Left lobe of liver (tissue), 2 donors: ENCODE measurements around the gene NKX2-4. TPM values are rescaled to one million over a fixed set of nuclear protein-coding genes. Genes with fewer than 3 reads are reported as not detected.
"Not testable (repeated sequence)": the region's sequence is repeated elsewhere in the genome, so short reads cannot be mapped to it uniquely, and the experiment has no call there.

Experiments
- ATAC-seq: fragments of 200-7000 bp; cut with Tn5 transposase; one replicate; pipeline ENCODE4 v1.9.1; 2020; ENCODE audit warnings: mild to moderate bottlenecking, moderate library complexity
- DNase-seq: peaks from one replicate; pipeline ENCODE4 v3.0.0-alpha.2; 2020; ENCODE audit warnings: low spot score
- total RNA-seq: library from RNA; stranded (reverse); gene quantifications from one replicate; pipeline ENCODE4 v1.2.1, GENCODE V29; 2021
- donor health status: DM: no; HTN: no; CAD: no; lungs with moderate emphysema.
- donor health status: DM: no; HTN: yes; CAD: no.

Gene NKX2-4
- total RNA-seq, 1 donor from 2014 or later: not detected

DNA sequence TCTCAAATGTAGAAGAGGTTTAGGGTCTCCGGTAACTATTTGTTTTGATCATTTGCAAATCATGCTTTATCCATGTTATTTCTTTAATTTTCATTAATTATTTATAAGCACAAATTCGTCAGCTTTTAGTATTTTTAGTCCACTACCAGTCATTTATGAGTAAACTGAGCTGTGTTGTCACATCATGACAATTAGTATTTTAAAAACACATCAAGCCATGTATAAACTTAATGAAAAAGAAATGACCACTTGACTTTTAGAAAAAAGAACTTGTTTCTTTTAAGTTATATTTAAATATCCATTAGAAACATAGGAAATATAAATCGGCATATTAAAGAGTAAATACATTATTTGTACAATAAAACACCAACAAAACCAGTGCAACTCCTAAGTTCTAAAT lies 2.8 kb downstream of the NKX2-4 start:
- ATAC-seq: no peak

DNA sequence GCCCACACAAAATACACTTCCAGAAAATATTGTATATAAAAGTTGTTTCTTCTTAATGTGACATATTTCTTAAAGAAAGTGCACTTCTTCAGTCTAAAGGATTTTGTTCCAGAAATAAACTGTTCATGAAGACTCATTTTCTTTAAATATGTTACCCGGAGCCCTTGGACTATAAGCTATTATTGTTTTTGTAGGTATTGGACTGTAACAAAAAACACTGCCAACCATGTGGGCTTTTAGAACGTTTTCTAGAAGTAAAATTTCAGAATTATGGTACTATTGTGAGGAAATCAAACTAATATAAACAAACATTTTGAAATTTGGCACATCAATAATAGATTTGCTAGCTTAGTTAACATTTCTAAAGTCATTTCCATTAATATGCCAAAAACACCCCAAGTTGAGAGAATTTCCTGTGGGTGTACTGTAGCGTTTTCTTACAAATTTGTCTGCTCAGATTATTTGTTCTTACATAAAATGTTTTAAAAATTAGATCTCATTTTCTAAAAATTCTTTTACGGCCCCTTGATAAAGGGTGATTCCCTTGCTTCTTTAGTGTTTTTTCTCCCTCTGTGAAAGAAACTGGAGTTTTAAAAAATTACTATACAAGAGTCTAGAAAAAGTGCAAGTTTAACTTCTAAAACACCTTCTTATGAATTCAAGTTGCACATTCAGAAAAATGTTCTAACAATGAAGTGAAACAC lies 3.4 kb downstream of the NKX2-4 start:
- ATAC-seq (no peak), DNase-seq (no peak)

More for the DNA sequence above, 2.8 kb downstream of the NKX2-4 start:
- DNase-seq: no peak

DNA sequence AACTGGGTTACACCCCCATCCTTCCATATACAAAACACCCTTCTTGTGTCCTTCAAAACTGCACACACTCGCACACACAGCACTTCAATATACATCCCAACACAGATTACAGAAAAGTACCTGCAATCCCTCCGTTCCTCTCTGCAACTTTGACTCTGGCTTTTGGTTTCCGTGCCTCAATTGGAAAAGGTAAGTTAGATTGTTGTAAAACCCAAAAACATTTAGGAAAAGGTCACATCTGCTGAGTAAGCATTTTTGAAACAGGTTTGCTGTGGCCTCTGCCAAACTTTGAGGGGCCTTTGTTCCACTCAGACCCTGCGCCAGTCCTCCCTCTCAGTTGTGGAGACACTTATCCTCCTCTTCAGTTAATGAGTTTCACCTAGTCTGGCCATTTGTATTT lies 4.2 kb downstream of the NKX2-4 start:
- DNase-seq (no peak), ATAC-seq (no peak)

DNA sequence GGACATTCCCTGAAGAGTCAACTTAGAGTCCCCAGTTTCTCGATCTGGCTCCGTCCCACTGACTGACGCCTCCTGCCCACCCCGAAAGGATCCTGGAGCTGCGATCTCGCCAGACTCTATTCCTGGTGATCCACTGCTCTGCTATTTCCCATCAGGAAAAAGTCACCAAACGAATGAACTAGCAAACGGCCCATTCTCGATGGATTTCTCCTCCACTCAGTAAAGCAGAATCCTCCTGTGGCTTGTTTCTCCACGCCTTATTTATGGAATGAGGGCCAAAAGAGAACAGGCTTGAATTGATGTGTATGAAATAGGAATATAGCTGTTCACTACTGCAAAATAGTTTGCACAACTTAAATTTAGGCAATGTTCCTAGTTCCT lies 5.4 kb downstream of the NKX2-4 start:
- ATAC-seq: no peak
- DNase-seq: no peak

DNA sequence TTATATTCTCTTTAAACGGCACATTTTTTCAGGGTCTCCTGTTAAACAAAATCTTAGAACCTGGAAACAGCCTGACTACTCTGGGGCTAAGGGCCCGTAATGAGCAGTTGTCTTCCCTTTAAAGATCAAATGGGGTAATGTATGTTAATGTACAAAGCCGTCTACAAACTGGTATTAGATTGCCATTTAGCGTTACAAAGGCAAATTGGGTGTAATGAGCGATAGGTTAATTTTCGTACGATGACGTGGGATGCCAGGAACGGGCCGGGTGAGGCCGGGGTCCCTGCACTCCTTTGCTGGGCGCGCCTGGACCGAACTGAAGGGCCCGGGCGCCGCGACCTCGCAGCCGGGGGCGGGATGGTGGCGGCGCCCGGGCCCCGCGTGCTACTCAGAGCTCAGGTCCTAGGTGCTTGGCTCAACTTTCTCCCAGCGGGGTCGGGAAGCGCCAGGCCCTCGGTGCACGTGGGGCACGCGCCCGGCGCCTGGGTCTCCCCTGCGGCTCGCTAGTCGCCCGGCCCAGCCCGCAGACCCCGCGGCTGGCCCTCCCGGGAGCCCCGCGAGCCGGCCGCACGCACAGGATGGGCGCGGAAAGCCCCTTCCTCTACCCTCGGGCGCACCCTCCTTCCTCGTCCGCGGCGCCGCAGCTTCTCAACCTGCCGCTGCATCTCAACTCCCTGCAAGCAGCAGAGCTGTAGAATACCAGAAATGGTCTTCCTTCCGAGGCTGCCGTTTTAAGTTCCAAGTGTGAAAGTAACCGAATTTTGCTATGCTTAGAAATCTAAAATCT lies 5.9 kb downstream of the NKX2-4 start:
- ATAC-seq: no peak
- DNase-seq: no peak

DNA sequence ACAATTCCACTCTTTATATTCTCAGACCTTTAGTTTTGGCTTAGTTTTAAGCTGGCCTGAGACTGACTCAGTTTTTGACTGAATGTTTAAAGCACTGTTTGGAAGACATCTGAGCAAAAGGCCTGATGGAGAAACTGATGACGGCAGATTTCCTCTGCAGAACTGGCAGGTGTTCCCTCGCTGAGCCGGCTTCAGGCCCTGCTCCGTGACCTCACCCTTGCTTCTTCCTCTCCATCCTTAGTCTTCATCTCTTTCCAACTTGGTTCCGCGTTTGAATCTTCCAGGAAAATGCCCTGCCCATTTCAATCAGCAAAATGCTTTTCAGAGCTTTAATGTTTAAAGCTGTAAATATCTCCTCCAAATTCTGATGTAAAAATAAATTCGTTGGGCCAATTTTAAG lies 6.6 kb downstream of the NKX2-4 start:
- DNase-seq: no peak
- ATAC-seq: no peak

DNA sequence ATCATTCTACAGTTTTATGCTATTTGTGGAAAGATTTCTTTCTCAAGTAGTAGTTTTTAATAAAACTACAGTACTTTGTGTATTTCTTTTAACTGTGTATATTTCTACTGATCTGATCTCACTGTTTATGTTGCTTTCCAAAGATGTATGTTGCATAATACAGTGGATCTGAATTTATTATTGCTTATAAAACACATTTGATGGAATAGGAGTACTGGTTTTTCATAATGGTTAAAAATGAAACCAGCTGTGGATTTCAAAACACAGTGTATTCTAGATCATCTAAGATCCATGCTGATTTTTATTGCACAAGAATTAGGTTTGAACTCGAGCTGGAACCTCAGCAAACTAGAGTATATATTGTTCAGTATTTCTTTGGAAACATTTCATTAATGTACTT lies 8.0 kb downstream of the NKX2-4 start:
- no peak for DNase-seq
- no peak for ATAC-seq

DNA sequence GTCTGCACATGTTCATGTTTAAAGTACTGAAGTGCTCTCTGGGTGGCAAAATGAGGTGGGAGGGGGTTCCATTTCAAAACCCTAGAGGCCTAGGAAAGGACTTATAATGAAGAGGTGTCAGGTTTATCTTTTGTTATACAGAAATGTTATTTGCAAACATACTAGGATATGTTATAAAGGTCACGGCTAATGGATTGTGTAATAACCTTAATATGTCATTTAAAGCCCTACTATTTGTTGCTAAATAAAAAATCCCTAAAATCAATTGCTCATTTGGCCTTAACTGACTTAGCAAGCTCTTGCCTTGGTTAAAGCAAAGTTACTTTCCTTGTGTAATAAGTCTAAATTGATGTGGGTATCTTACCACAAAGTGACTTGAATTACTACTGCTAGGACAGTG lies 8.8 kb downstream of the NKX2-4 start:
- peak; percentile 57 for ATAC-seq
- no peak for DNase-seq

DNA sequence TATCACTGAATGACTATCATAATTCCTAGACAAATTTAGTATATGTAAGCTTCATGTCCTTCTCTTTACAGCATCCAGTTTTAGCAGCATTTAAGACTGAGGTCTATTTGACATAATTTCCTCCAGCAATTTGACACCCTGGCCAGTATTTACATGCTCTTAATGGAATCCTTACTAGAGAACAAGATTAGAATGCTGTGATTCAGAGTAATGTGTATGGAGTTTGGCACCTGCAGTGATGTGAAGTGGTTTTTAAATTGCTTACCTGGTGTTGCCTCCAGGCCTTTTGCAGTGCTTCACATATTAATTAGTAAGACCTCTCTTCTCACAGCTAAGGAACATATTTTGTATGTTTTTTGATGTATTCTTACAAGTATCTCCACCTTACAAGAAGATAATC lies 9.8 kb downstream of the NKX2-4 start:
- ATAC-seq (no peak), DNase-seq (no peak)

DNA sequence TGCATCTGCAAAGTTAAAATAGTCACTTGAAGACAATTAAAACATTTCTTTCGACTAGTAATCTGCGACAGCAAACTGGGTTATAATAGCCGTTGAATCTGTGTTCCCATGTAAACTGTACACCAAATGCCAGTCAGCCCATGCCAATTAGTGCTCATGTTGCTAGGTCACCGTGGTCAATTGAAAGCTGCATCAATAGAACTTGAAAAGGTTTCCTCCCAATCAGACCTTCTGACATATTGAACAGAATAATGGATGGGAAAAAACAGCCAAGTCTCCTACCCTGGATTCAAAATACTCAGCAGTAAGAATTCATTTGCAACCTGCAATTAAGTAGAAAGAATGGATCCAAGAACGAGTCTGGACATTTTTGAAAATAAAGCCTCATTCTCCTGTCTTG lies 11.2 kb downstream of the NKX2-4 start:
- DNase-seq: no peak

DNA sequence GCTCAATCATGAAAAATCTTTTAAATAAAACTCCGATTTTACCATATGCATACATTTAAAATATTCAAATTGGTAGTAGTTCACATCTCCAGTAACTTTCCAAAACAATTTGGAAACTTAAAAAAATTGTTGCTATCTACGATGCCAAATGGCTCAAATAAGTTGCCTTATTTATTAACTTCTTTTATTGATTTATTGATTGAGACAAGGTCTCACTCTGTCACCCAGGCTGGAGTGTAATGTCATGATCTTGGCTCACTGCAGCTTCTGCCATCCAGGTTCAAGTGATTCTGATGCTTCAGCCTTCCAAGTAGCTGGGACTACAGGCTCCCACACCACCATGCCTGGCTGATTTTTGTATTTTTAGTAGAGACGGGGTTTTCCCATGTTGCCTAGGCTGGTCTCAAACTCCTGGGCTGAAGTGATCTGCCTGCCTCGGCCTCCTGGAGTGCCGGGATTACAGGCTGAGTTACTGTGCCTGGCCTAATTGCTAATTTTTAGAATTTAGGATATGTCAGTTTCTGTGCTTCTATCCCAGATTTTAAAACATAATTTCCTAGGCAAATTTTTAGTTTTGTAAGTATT lies 12.9 kb downstream of the NKX2-4 start:
- no peak for DNase-seq
- no peak for ATAC-seq

More for the DNA sequence above, 11.2 kb downstream of the NKX2-4 start:
- ATAC-seq: no peak

DNA sequence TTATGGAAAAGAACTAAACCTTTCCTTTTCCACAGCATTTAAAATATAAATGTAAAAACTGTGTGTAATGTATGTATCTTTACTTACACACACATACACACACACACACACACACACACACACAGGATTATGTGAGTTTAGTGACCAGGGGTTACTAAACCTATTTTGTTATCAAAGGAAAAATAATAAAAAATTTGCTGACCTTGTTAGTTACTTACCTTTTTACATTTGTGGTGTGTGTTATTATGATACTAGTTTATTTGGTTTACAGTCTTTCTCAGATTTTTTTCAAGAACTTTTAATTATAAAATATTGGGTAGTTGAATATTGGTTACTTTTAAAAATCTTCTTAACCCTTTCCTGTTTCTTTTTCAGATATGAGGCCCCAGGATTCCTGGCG lies 15.7 kb downstream of the NKX2-4 start:
- no peak for ATAC-seq
- no peak for DNase-seq

DNA sequence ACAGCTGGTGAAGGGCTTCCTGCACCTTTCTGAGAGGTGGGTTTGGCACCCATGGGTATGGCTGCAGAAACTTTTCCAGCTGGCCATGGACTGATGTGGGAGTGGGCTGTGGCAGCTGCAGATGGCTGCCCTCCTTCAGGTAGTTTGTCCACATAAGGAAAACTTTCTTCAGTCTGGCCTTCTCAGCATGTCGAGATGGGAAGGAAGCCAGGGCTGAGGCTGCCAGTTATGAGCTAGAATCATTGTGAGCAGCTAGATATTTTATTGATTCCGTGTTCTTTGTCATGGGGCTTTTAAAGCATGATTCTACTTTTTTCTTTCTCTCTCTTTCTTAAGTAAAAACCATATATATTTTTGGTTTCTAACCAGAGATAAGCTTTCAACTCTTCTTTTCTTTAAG lies 16.6 kb downstream of the NKX2-4 start:
- DNase-seq (no peak), ATAC-seq (no peak)

DNA sequence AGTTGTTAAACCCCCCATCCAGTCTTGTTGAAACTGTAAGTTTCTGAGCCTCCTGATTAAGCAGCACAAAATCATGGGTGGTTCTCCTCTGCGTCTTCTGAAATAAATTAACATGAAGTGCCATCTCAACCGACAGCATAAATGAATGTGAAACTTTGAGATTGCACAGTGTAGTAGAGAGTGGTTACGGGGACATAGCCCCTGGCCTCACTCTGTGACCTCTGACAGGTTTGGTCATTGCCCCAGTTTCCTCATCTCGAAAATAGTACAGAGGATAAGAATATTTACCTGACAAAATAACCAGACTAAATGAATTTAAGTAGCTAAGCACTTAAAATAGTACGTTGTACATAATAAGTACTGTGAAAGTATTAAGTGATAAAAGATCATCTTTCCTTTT lies 19.1 kb downstream of the NKX2-4 start:
- no peak for DNase-seq
- peak; percentile 62 for ATAC-seq

DNA sequence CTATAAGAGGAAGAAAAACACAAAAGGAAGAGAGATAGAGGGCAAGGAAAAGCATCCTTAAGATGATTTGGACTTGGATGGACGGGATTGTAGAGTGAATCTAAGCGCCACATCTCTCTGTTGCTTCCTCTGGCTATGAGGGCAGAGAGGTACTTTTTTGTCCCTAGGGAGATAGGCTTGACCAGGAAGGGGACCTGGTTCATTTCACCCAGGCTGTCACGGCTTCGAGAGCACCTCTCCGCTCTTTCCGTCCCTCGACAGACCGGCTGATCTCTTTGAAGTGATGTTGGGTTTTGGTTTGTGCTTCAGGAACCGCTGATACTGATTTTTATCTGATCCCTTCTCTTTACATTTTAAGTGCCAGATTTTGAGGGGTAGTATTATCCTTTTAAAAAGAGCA lies 19.6 kb downstream of the NKX2-4 start:
- no peak for DNase-seq
- no peak for ATAC-seq

DNA sequence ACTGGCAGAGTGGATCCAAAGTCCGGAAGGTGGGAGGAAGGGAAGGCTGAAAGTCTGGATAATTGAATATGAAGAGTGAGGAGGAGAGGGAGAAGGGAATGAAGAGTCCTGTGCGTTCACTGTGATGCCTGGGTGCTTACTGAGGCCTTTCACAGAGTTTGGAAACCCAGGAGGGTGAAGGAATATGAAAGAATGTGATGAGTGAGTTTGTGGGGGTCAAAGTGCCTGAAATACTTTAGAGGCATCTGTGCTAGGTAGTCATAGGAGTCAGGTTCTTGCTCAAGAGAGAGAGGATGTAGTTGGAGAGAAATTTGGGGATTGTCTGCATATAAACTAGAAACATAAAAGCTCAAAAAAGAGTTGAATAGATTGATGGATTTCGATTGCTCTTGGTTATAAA lies 20.7 kb downstream of the NKX2-4 start:
- DNase-seq (no peak), ATAC-seq (no peak)

DNA sequence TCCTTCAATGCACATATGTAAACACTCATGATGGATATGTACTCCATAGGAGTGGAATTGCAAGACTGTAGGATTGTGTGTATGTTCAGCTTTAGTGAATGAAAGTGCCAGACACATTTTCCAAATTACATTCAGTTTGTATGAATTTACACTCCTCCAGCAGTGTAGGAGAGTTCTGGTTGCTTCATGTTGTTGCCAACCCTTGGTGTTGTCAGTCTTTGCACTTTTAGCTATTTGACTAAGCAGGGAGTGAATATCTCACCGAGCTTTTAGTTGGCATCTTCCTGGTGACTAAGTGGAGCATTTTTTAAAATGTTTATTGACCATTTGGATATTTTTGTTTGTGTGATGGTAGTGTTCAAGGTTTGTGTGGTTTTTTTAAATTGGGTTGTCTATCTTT lies 23.9 kb downstream of the NKX2-4 start:
- ATAC-seq: no peak
- DNase-seq: no peak

DNA sequence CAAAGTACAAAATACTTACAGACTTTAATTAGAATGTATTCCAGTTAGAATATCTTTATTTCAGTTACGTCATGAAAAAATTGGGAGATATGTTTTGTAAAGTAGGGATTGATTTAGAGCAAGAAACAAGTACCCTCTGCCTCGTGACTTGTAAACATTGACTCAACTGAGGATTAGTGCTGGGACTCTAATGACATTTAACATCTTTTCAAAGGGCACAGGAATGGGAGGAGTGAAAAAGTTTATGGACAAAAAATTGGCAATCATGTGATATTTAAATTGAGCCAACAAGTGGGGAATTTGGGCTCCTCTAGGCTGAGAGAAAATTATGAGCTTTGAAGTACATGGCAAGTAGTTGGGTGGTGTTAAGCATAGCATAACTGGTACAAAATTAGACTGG lies 25.3 kb downstream of the NKX2-4 start:
- no peak for ATAC-seq

DNA sequence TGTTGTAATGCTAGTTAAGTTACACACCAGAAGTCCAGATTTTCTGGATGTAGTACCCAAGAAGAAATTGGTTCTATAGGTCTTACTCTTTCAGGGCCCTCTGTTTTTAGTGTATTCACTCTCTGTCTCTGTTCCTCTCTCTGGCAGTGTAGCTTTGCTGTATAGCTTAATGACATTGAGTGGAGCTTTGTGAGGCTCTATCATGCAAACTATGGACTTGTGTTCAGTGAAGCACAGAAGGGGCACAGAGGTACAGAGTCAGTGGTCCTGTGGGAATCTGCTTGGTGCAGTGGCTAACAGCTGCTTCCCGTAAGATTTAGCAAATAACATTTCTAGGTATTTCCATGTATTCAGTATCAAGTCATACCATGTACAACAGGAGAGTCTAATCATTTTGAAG lies 26.1 kb downstream of the NKX2-4 start:
- DNase-seq (no peak), ATAC-seq (no peak)

More for the DNA sequence above, 25.3 kb downstream of the NKX2-4 start:
- no peak for DNase-seq

DNA sequence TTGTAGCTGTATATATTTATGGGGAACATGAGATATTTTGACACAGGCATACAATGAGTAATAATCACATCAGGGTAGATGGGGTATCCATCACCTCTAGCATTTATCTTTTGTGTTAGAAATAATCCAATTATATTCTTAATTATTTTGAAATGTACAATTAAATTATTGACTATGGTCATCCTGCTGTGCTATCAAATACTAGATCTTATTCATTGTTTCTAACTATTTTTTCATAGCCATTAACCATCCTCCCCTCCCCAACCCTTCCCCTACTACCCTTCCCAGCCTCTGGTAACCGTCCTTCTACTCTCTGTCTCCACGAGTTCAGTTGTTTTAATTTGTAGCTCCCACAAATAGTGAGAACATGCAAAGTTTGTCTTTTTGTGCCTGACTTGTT lies 28.5 kb downstream of the NKX2-4 start:
- DNase-seq (no peak), ATAC-seq (no peak)

DNA sequence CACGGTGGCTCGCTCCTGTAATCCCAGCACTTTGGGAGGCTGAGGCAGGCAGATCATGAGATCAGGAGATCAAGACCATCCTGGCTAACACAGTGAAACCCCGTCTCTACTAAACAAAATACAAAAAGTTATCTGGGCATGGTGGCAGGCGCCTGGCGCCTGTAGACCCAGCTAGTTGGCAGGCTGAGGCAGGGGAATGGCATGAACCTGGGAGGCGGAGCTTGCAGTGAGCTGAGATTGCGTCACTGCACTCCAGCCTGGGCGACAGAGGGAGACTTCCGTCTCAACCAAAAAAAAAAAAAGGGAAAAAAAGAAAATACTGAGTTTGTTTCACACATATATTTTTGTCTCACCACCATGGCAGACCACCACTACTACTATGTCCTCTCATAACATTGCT lies 31.1 kb downstream of the NKX2-4 start:
- ATAC-seq, DNase-seq: not testable (repeated sequence)

DNA sequence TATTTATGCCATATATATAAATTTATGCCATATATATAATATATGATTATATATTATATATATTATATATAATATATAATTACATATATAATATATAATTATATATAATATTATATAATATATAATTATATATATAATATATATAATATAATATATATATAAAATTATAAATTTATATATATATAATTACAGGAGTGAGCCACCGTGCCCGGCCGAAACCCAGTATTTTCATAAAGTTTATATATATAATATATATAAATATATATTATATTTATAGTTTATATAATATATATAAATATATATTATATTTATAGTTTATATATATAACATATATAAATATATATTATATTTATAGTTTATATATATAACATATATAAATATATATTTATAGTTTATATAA lies 31.6 kb downstream of the NKX2-4 start:
- DNase-seq: no peak
- ATAC-seq: no peak
